GM18873 (cell line): ENCODE measurements around the gene ZNF217.
"Not testable (repeated sequence)": the region's sequence is repeated elsewhere in the genome, so short reads cannot be mapped to it uniquely, and the experiment has no call there.

ENCODE experiments used
- ATAC-seq: cut with Tn5 transposase; IDR thresholded peaks from one replicate; pipeline ENCODE4 v1.9.1; 2021; ENCODE audit warnings: mild to moderate bottlenecking, moderate library complexity, moderate number of reproducible peaks; ENCODE audit not compliant: unreplicated experiment, low FRiP score

Gene ZNF217

GRCh38 chr20:53539516-53539915 is 54.1 kb downstream of the ZNF217 start:
- no peak for ATAC-seq

- ATAC-seq = not testable (repeated sequence)
These were observed 57.3 kb downstream of the ZNF217 start for GRCh38 chr20:53536382-53536781.

- no peak for ATAC-seq
These were observed 57.8 kb downstream of the ZNF217 start for GRCh38 chr20:53535878-53536277.

GRCh38 chr20:53534037-53534436 is 59.6 kb downstream of the ZNF217 start:
- no peak for ATAC-seq

- no peak for ATAC-seq
These were observed 60.1 kb downstream of the ZNF217 start for GRCh38 chr20:53533500-53533899.

- not testable (repeated sequence) for ATAC-seq
These were observed 60.9 kb downstream of the ZNF217 start for GRCh38 chr20:53532654-53533312.

- ATAC-seq = no peak
These were observed 63.2 kb downstream of the ZNF217 start for GRCh38 chr20:53530440-53530839.

GRCh38 chr20:53529658-53530057 is 64.0 kb downstream of the ZNF217 start:
- no peak for ATAC-seq

- no peak for ATAC-seq
These were observed 66.4 kb downstream of the ZNF217 start for GRCh38 chr20:53527196-53527595.

- no peak for ATAC-seq
These were observed 68.9 kb downstream of the ZNF217 start for GRCh38 chr20:53524589-53525312.

GRCh38 chr20:53523615-53524014 is 70.0 kb downstream of the ZNF217 start:
- not testable (repeated sequence) for ATAC-seq

GRCh38 chr20:53522696-53523095 is 70.9 kb downstream of the ZNF217 start:
- ATAC-seq = no peak

- no peak for ATAC-seq
These were observed 71.6 kb downstream of the ZNF217 start for GRCh38 chr20:53522026-53522425.

GRCh38 chr20:53521421-53521820 is 72.2 kb downstream of the ZNF217 start:
- ATAC-seq = not testable (repeated sequence)

GRCh38 chr20:53517146-53517545 is 76.5 kb downstream of the ZNF217 start:
- ATAC-seq = no peak
